ENCODE data around the gene MVB12B. TPM values are rescaled to one million over a fixed set of nuclear protein-coding genes. Genes with fewer than 3 reads are reported as not detected.

Gene MVB12B
- total RNA-seq, 2 experiments from 2014 or later: 14.3 to 15.3 TPM

- Mint-ChIP-seq H3K27me3 (peaks cover 12% of the 10 kb centered on the region), H3K36me3 (ENCODE audit: low read depth) (no peaks in the 10 kb centered on the region), H3K27ac (no peak overlapping the region), H3K9me3 (no peaks in the 10 kb centered on the region), H3K4me3 (no peak overlapping the region), H3K4me1 (ENCODE audit: low read depth) (peaks cover 8% of the 10 kb centered on the region)
- Histone ChIP-seq H3K4me3 (ENCODE audit: low read length) (no peak overlapping the region), H3K4me1 (ENCODE audit: insufficient read depth, low read length) (peaks cover 12% of the 10 kb centered on the region), H3K9me3 (ENCODE audit: control insufficient read depth in 1 of 2, insufficient read depth in 1 of 2, low read length in 2 of 2) (no peaks in the 10 kb centered on the region), H3K36me3 (ENCODE audit: insufficient read depth, low read length) (no peaks in the 10 kb centered on the region), H3K27ac (ENCODE audit: low read depth in 1 of 2, low read length in 2 of 2) (no peak overlapping the region), H3K27me3 (ENCODE audit: control insufficient read depth in 1 of 2, insufficient read depth in 2 of 2, low read length in 2 of 2) (peaks cover 9 to 14% of the 10 kb centered on the region in 2 experiments)
- no peak for TF ChIP-seq CTCF (IDR thresholded peaks at IDR 0.05)
- ATAC-seq (ENCODE audit: poor library complexity) (no peak), DNase-seq (no peak)
- intact Hi-C loops (cut with DNase I, micrococcal nuclease): no loop called here
- CTCF ChIA-PET: interaction anchor here (0.6 kb wide), 1 partner anchor 636 kb away, joined by 3 read pairs; no protein-coding TSS in a partner anchor
- POLR2A ChIA-PET: no interaction called here
Measured at GRCh38 chr9:126504977-126505455, 178.4 kb downstream of the MVB12B start.

GRCh38 chr9:126505697-126506346, 179.2 kb downstream of the MVB12B start:
- Histone ChIP-seq H3K4me3 (ENCODE audit: low read length) (no peak overlapping the region), H3K36me3 (ENCODE audit: insufficient read depth, low read length) (no peaks in the 10 kb centered on the region), H3K27me3 (ENCODE audit: control insufficient read depth in 1 of 2, insufficient read depth in 2 of 2, low read length in 2 of 2) (peaks cover 3 to 13% of the 10 kb centered on the region in 2 experiments), H3K9me3 (ENCODE audit: control insufficient read depth in 1 of 2, insufficient read depth in 1 of 2, low read length in 2 of 2) (no peaks in the 10 kb centered on the region), H3K27ac (ENCODE audit: low read depth in 1 of 2, low read length in 2 of 2) (no peak overlapping the region), H3K4me1 (ENCODE audit: insufficient read depth, low read length) (peaks cover 6% of the 10 kb centered on the region)
- no peaks in the 10 kb centered on the region for H3K9me3 Mint-ChIP-seq
- no peak overlapping the region for H3K27ac Mint-ChIP-seq
- no peak for TF ChIP-seq CTCF (IDR thresholded peaks at IDR 0.05)
- H3K27me3 Mint-ChIP-seq: peaks cover 7% of the 10 kb centered on the region
- H3K4me1 Mint-ChIP-seq (ENCODE audit: low read depth): peaks cover 2% of the 10 kb centered on the region
- ChIA-PET POLR2A (no interaction called here), CTCF (no interaction called here)
- no peak overlapping the region for H3K4me3 Mint-ChIP-seq
- DNase-seq (no peak), ATAC-seq (ENCODE audit: poor library complexity) (no peak)
- intact Hi-C loops (cut with DNase I, micrococcal nuclease): no loop called here
- no peaks in the 10 kb centered on the region for H3K36me3 Mint-ChIP-seq (ENCODE audit: low read depth)

- Histone ChIP-seq H3K9me3 (ENCODE audit: control insufficient read depth in 1 of 2, insufficient read depth in 1 of 2, low read length in 2 of 2) (no peaks in the 10 kb centered on the region), H3K27me3 (ENCODE audit: control insufficient read depth in 1 of 2, insufficient read depth in 2 of 2, low read length in 2 of 2) (peaks cover 3 to 15% of the 10 kb centered on the region in 2 experiments), H3K27ac (ENCODE audit: low read depth in 1 of 2, low read length in 2 of 2) (no peak overlapping the region), H3K4me3 (ENCODE audit: low read length) (no peak overlapping the region), H3K4me1 (ENCODE audit: insufficient read depth, low read length) (no peaks in the 10 kb centered on the region), H3K36me3 (ENCODE audit: insufficient read depth, low read length) (no peaks in the 10 kb centered on the region)
- no peak for ATAC-seq (ENCODE audit: poor library complexity)
- no peaks in the 10 kb centered on the region for H3K9me3 Mint-ChIP-seq
- no peak overlapping the region for H3K4me3 Mint-ChIP-seq
- no peak overlapping the region for H3K27ac Mint-ChIP-seq
- POLR2A ChIA-PET: no interaction called here
- no peak for DNase-seq
- intact Hi-C loops (cut with DNase I, micrococcal nuclease): no loop called here
- H3K4me1 Mint-ChIP-seq (ENCODE audit: low read depth): no peaks in the 10 kb centered on the region
- CTCF ChIA-PET: no interaction called here
- H3K36me3 Mint-ChIP-seq (ENCODE audit: low read depth): no peaks in the 10 kb centered on the region
- TF ChIP-seq CTCF (IDR thresholded peaks at IDR 0.05): no peak
- H3K27me3 Mint-ChIP-seq: peaks cover 11% of the 10 kb centered on the region
Measured at GRCh38 chr9:126506361-126507317, 180.0 kb downstream of the MVB12B start.

Measured in CD4-positive, alpha-beta T cell (primary cell).